H1 (cell line): Measurements from ENCODE around the gene PCDHA1. TPM values are rescaled to one million over a fixed set of nuclear protein-coding genes. Genes with fewer than 3 reads are reported as not detected.
A peak's percentile ranks its signal among the peaks of the same experiment; 100 is the strongest.

Source experiments
- CTCF ChIA-PET: fragments of 300-600 bp; sonication (Branson Sonifier 250); formaldehyde crosslinking; loops from one replicate; lab custom pipeline; 2021; ENCODE audit not compliant: partially characterized antibody; lab: Charles Lee
- POLR2A ChIA-PET: fragments of 300-600 bp; sonication (Branson Sonifier 250); formaldehyde crosslinking; loops from one replicate; lab custom pipeline; 2021; ENCODE audit warnings: inconsistent platforms; ENCODE audit not compliant: partially characterized antibody; lab: Charles Lee
- DNase-seq, 2 experiments: peaks; one replicate each; pipeline versions ENCODE4 v3.0.0 to v3.0.0-alpha.2; 2010 to 2022; ENCODE audit warnings: low spot score in 2 of 2, low read depth in 1 of 2, mixed read lengths in 1 of 2
- FAIRE-seq: peaks from 2 replicates; lab custom pipeline; 2011; peaks lifted over from hg19 to GRCh38; lab: Jason Lieb, UNC
- H2AFZ ChIP-seq: 2 replicates; pipeline ENCODE4 v1.8.1; 2012; ENCODE audit warnings: low read length, inconsistent platforms
- H2AK5ac ChIP-seq: 2 replicates; pipeline ENCODE4 v1.6.1; 2013; ENCODE audit warnings: low read depth, low read length
- H2BK120ac ChIP-seq: replicated peaks from 2 replicates; pipeline ENCODE3; 2013; ENCODE audit warnings: low read depth, low read length, inconsistent platforms
- H2BK12ac ChIP-seq: 2 replicates; pipeline ENCODE4 v1.6.1; 2013; ENCODE audit warnings: low read depth, low read length
- H2BK15ac ChIP-seq: 2 replicates; pipeline ENCODE4 v1.6.1; 2013; ENCODE audit warnings: low read length
- H2BK20ac ChIP-seq: 2 replicates; pipeline ENCODE4 v1.6.1; 2013; ENCODE audit warnings: low read length
- H2BK5ac ChIP-seq: 2 replicates; pipeline ENCODE4 v1.6.1; 2013; ENCODE audit warnings: low read depth, low read length
- H3K14ac ChIP-seq: 2 replicates; pipeline ENCODE4 v1.6.1; 2013; ENCODE audit warnings: inconsistent platforms; ENCODE audit not compliant: insufficient read length
- H3K18ac ChIP-seq: 2 replicates; pipeline ENCODE4 v1.6.1; 2013; ENCODE audit warnings: low read length; ENCODE audit errors: extremely low read depth
- H3K23ac ChIP-seq: 2 replicates; pipeline ENCODE4 v1.6.1; 2013; ENCODE audit warnings: inconsistent platforms; ENCODE audit not compliant: insufficient read length
- H3K23me2 ChIP-seq: 2 replicates; pipeline ENCODE4 v1.6.1; 2013; ENCODE audit warnings: low read depth, low read length
- H3K27ac ChIP-seq: 2 replicates; pipeline ENCODE4 v1.6.1; 2011; ENCODE audit warnings: low read depth, low read length, inconsistent platforms
- H3K27me3 ChIP-seq, 4 experiments: replicated peaks in 1 of 4; 1 replicate in 1 of 4; 2 replicates in 3 of 4; pipeline versions ENCODE4 v1.6.1 to v1.8.1; 2011 to 2013; ENCODE audit warnings: low read length in 3 of 4, mild to moderate bottlenecking in 3 of 4, inconsistent platforms in 2 of 4, mixed read lengths in 2 of 4, moderate library complexity in 1 of 4; ENCODE audit not compliant: control insufficient read depth in 3 of 4, insufficient read depth in 3 of 4; ENCODE audit errors: extremely low read depth in 1 of 4
- H3K36me3 ChIP-seq, 4 experiments: 2 replicates each; pipeline versions ENCODE4 v1.6.1 to v1.8.1; 2011 to 2013; ENCODE audit warnings: mild to moderate bottlenecking in 4 of 4, low read length in 3 of 4, moderate library complexity in 2 of 4, control low read depth in 1 of 4, inconsistent platforms in 1 of 4; ENCODE audit not compliant: insufficient read depth in 4 of 4, control insufficient read depth in 2 of 4
- H3K4ac ChIP-seq: replicated peaks from 2 replicates; pipeline ENCODE3; 2013; ENCODE audit warnings: low read length, low read depth, mixed read lengths, inconsistent platforms; ENCODE audit not compliant: insufficient read length
- H3K4me1 ChIP-seq, 4 experiments: replicated peaks in 1 of 4; 1 replicate in 1 of 4; 2 replicates in 3 of 4; pipeline versions ENCODE4 v1.6.1 to v1.8.1; 2011 to 2013; ENCODE audit warnings: low read length in 3 of 4, inconsistent platforms in 2 of 4, mixed read lengths in 1 of 4; ENCODE audit not compliant: insufficient read depth in 4 of 4, control insufficient read depth in 3 of 4
- H3K4me2 ChIP-seq, 2 experiments: 2 replicates each; pipeline versions ENCODE4 v1.6.1 to v1.8.1; 2011 to 2013; ENCODE audit warnings: low read depth in 2 of 2, low read length in 2 of 2, control low read depth in 1 of 2, inconsistent platforms in 1 of 2, mild to moderate bottlenecking in 1 of 2; ENCODE audit not compliant: insufficient read depth in 1 of 2
- H3K4me3 ChIP-seq, 4 experiments: fragments of 200-600, 300-600 bp in 1 of 4; sonication (generic), shearing (Covaris generic), sonication (Bioruptor Twin) in 1 of 4; 2 replicates each; pipeline versions ENCODE4 v1.5.1 to v1.8.1; 2011 to 2016; ENCODE audit warnings: low read length in 4 of 4, low read depth in 3 of 4, control low read depth in 2 of 4, inconsistent platforms in 2 of 4, mild to moderate bottlenecking in 2 of 4, mixed read lengths in 1 of 4, moderate library complexity in 1 of 4; ENCODE audit not compliant: insufficient read depth in 2 of 4; ENCODE audit errors: extremely low read depth in 1 of 4
- H3K56ac ChIP-seq: replicated peaks from 2 replicates; pipeline ENCODE3; 2013; ENCODE audit warnings: low read depth, mild to moderate bottlenecking, mixed read lengths, low read length, inconsistent platforms; ENCODE audit not compliant: insufficient read length
- H3K79me1 ChIP-seq: 2 replicates; pipeline ENCODE4 v1.6.1; 2013; ENCODE audit warnings: low read depth, low read length, control low read depth
- H3K79me2 ChIP-seq, 2 experiments: 2 replicates each; pipeline versions ENCODE4 v1.6.1 to v1.8.1; 2012 to 2013; ENCODE audit warnings: low read length in 2 of 2, mild to moderate bottlenecking in 2 of 2, inconsistent platforms in 1 of 2; ENCODE audit not compliant: insufficient read depth in 2 of 2, control insufficient read depth in 1 of 2
- H3K9ac ChIP-seq, 4 experiments: replicated peaks in 1 of 4; 1 replicate in 1 of 4; 2 replicates in 3 of 4; pipeline versions ENCODE4 v1.6.1 to v1.8.1; 2011 to 2013; ENCODE audit warnings: low read depth in 3 of 4, low read length in 3 of 4, control low read depth in 2 of 4, mild to moderate bottlenecking in 2 of 4, moderate library complexity in 2 of 4, inconsistent platforms in 1 of 4; ENCODE audit errors: extremely low read depth in 1 of 4
- H3K9me3 ChIP-seq, 2 experiments: 2 replicates each; pipeline versions ENCODE4 v1.6.1 to v1.8.1; 2012 to 2013; ENCODE audit warnings: mild to moderate bottlenecking in 2 of 2, moderate library complexity in 2 of 2, control low read depth in 1 of 2, inconsistent platforms in 1 of 2, low read depth in 1 of 2, low read length in 1 of 2, mixed read lengths in 1 of 2; ENCODE audit not compliant: insufficient read depth in 2 of 2
- H4K20me1 ChIP-seq, 2 experiments: replicated peaks in 1 of 2; 2 replicates each; pipeline versions ENCODE3 to v1.8.1; 2011 to 2013; ENCODE audit warnings: inconsistent platforms in 2 of 2, low read length in 2 of 2, mild to moderate bottlenecking in 1 of 2; ENCODE audit not compliant: insufficient read depth in 2 of 2, control insufficient read depth in 1 of 2
- H4K5ac ChIP-seq: 2 replicates; pipeline ENCODE4 v1.6.1; 2013; ENCODE audit warnings: low read length, low read depth, mixed read lengths, inconsistent platforms; ENCODE audit not compliant: insufficient read length
- H4K8ac ChIP-seq: 2 replicates; pipeline ENCODE4 v1.8.0; 2013; ENCODE audit warnings: mild to moderate bottlenecking, moderate library complexity, low read length, inconsistent platforms; ENCODE audit not compliant: insufficient read depth; ENCODE audit errors: extremely low read depth
- H4K91ac ChIP-seq: replicated peaks from 2 replicates; pipeline ENCODE3; 2013; ENCODE audit warnings: low read length, mixed read lengths, inconsistent platforms; ENCODE audit not compliant: insufficient read length
- ASH2L ChIP-seq: fragments of 200-600, 300-600 bp; sonication (generic); IDR thresholded peaks from one replicate; pipeline ENCODE4 v1.7.1; 2017; ENCODE audit warnings: low read length
- KDM4A ChIP-seq: IDR thresholded peaks from one replicate; pipeline ENCODE4 v1.7.1; 2012; ENCODE audit warnings: low read depth, mild to moderate bottlenecking, moderate library complexity, low read length, inconsistent platforms; ENCODE audit not compliant: severe bottlenecking
- KDM5A ChIP-seq: fragments of 200-600 bp; IDR thresholded peaks from 2 replicates; pipeline ENCODE4 v1.7.1; 2012; ENCODE audit warnings: mild to moderate bottlenecking, low read length, inconsistent platforms, mixed read lengths
- SIN3A ChIP-seq, 2 experiments: IDR thresholded peaks in 1 of 2; conservative IDR thresholded peaks in 1 of 2; 2 replicates each; pipeline ENCODE4 v1.6.1; 2011 to 2012; ENCODE audit warnings: low read length in 2 of 2, improper control_type of control experiment in 1 of 2, low read depth in 1 of 2, mild to moderate bottlenecking in 1 of 2
- WGBS, 2 experiments: shearing (Covaris generic) in 1 of 2; methylation state at CpG; one replicate each; pipeline versions ENCODE4 v1.1.6 to v1.1.7; 2013 to 2015; ENCODE audit warnings: low lambda C conversion rate in 2 of 2, mixed read lengths in 2 of 2, inconsistent platforms in 1 of 2, low coverage in 1 of 2, missing lambda C conversion rate in 1 of 2; ENCODE audit not compliant: insufficient replicate concordance in 2 of 2, insufficient coverage in 1 of 2, insufficient read length in 1 of 2; ENCODE audit errors: extremely low coverage in 1 of 2, missing lambda C conversion rate in 1 of 2; 5-methylcytosine and 5-hydroxymethylcytosine counted together
- polyA plus RNA-seq, 7 experiments: library from polyadenylated mRNA; depleted of rRNA in 3 of 7; stranded (reverse) in 5 of 7; unstranded in 2 of 7; fragments of >200 nt in 5 of 7; fragments of 200-250 nt in 2 of 7; gene quantifications; 1 replicate in 5 of 7; 2 replicates in 1 of 7; 4 replicates in 1 of 7; pipeline versions ENCODE4 v1.2.1 to v1.2.3, GENCODE V29; 2011 to 2013; ENCODE audit warnings: missing spikeins in 2 of 7, mixed read lengths in 2 of 7
- total RNA-seq: library from RNA; stranded (reverse); fragmentation: NEBNext Ultra II Directional; extraction: Animal tissue kit (Norgen Biotek cat#: 25700); gene quantifications from 2 replicates; pipeline ENCODE4 v1.2.1, GENCODE V29; 2021
- TF ChIP-seq, protein P1 (sequence below): IDR thresholded peaks from 2 replicates; pipeline ENCODE4 v1.6.1; 2011; ENCODE audit warnings: low read depth, mild to moderate bottlenecking, low read length; ENCODE audit not compliant: insufficient read depth
- TF ChIP-seq, protein P2 (sequence below), 3 experiments: IDR thresholded peaks; 1 replicate in 2 of 3; 2 replicates in 1 of 3; pipeline versions ENCODE4 v1.5.1 to v1.6.1; 2011; ENCODE audit warnings: low read length in 3 of 3, mild to moderate bottlenecking in 3 of 3, inconsistent platforms in 2 of 3, low read depth in 1 of 3, moderate library complexity in 1 of 3; ENCODE audit not compliant: insufficient read depth in 1 of 3; ENCODE audit errors: control extremely low read depth in 1 of 3
- TF ChIP-seq, protein P3 (sequence below): IDR thresholded peaks from 2 replicates; pipeline ENCODE4 v1.6.1; 2012; ENCODE audit warnings: inconsistent platforms

Gene PCDHA1
- total and polyA plus RNA-seq, 2 of the 8 experiments (the other 6 are each of a cell fraction or from before 2014, with no cell fraction given) = 0.23 to 0.50 TPM

DNA sequence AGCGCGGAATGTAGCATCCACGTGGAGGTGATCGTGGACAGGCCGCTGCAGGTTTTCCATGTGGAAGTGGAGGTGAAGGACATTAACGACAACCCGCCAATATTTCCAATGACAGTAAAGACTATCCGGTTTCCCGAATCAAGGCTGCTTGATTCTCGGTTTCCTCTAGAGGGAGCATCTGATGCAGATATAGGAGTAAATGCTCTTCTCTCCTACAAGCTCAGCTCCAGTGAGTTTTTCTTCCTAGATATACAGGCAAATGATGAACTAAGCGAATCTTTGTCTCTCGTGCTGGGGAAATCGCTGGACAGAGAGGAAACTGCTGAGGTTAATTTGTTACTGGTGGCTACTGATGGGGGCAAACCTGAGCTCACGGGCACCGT is 9.3 kb downstream of the PCDHA1 start:
- CTCF ChIA-PET = interaction anchor here (0.6 to 5.7 kb wide), 28 partner anchors 8 to 720 kb away, joined by 3 to 59 read pairs (median 4); partner anchors contain the start of genes PCDHA1, PCDHA4, PCDHA6 and PCDHA8
- Histone ChIP-seq H2BK15ac (no peak overlapping the region), H3K27me3 (no peaks in the 10 kb centered on the region), H3K9me3 (peaks cover 3 to 16% of the 10 kb centered on the region in 2 experiments; a peak in 3 of 4 replicates), H3K23me2 (no peaks in the 10 kb centered on the region), H2AK5ac (no peak overlapping the region), H3K18ac (no peak overlapping the region), H3K56ac (no peak overlapping the region), H3K9ac (no peak overlapping the region; a peak in 1 of 7 replicates), H3K4ac (no peak overlapping the region), H2AFZ (no peak overlapping the region), H2BK5ac (no peak overlapping the region), H3K4me3 (peak overlapping the region; percentile 51 to 86 (median 58)), H4K5ac (no peak overlapping the region), H3K14ac (no peak overlapping the region), H4K91ac (no peak overlapping the region), H3K36me3 (peaks cover 0 to 10% (median 0%) of the 10 kb centered on the region in 4 experiments; a peak in 1 of 8 replicates), H3K79me2 (no peaks in the 10 kb centered on the region), H4K20me1 (no peaks in the 10 kb centered on the region), H4K8ac (no peak overlapping the region), H3K79me1 (no peaks in the 10 kb centered on the region), H3K27ac (no peak overlapping the region), H3K23ac (no peak overlapping the region), H2BK20ac (no peak overlapping the region), H2BK12ac (no peak overlapping the region), H3K4me2 (peak overlapping the region; percentile 56 to 81), H3K4me1 (no peaks in the 10 kb centered on the region), H2BK120ac (no peak overlapping the region)
- DNase-seq (no peak), FAIRE-seq (no peak)
- POLR2A ChIA-PET = interaction anchor here (1.5 to 1.6 kb wide), 2 partner anchors 9 to 12 kb away, joined by 3 to 4 read pairs; partner anchors contain the start of gene PCDHA1
- 57% methylated on average over 15 of the region's 15 CpGs; no CpG with 5 or more reads in 1 of the 2 experiments for WGBS, 2 experiments
- peak; percentile 40 for TF ChIP-seq KDM4A
- no peak for TF ChIP-seq KDM5A
- TF ChIP-seq ASH2L = peak; percentile 30
- TF ChIP-seq, protein P1, sequence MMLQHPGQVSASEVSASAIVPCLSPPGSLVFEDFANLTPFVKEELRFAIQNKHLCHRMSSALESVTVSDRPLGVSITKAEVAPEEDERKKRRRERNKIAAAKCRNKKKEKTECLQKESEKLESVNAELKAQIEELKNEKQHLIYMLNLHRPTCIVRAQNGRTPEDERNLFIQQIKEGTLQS = no peak
- TF ChIP-seq, protein P2, sequence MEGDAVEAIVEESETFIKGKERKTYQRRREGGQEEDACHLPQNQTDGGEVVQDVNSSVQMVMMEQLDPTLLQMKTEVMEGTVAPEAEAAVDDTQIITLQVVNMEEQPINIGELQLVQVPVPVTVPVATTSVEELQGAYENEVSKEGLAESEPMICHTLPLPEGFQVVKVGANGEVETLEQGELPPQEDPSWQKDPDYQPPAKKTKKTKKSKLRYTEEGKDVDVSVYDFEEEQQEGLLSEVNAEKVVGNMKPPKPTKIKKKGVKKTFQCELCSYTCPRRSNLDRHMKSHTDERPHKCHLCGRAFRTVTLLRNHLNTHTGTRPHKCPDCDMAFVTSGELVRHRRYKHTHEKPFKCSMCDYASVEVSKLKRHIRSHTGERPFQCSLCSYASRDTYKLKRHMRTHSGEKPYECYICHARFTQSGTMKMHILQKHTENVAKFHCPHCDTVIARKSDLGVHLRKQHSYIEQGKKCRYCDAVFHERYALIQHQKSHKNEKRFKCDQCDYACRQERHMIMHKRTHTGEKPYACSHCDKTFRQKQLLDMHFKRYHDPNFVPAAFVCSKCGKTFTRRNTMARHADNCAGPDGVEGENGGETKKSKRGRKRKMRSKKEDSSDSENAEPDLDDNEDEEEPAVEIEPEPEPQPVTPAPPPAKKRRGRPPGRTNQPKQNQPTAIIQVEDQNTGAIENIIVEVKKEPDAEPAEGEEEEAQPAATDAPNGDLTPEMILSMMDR (IDR thresholded peaks at IDR 0.05; ENCODE audit: control extremely low read depth in 1 of 3, insufficient read depth in 1 of 3, low read depth in 1 of 3, low read length in 3 of 3) = peak in 2 of 3 experiments; percentile 54 to 59; a peak in 2 of 4 replicates
- TF ChIP-seq, protein P3, sequence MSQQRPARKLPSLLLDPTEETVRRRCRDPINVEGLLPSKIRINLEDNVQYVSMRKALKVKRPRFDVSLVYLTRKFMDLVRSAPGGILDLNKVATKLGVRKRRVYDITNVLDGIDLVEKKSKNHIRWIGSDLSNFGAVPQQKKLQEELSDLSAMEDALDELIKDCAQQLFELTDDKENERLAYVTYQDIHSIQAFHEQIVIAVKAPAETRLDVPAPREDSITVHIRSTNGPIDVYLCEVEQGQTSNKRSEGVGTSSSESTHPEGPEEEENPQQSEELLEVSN = no peak
- 0 out of 4 replicates have a peak, but pooled peaks of 1 of the 2 experiments have one; percentile 32 for TF ChIP-seq SIN3A (conservative IDR thresholded peaks at IDR 0.05 in 1 of 2, IDR thresholded peaks at IDR 0.05 in 1 of 2; ENCODE audit: low read depth in 1 of 2, low read length in 2 of 2)
